Astrocyte (in vitro differentiated cells and primary cell): Measurements from ENCODE around the gene ADCY2.

ENCODE experiments used
- CTCF ChIP-seq: IDR thresholded peaks from 2 replicates; pipeline ENCODE4 v1.5.1; 2011; ENCODE audit warnings: low read depth, mild to moderate bottlenecking, inconsistent platforms, low read length, moderate library complexity; ENCODE audit not compliant: insufficient read depth
- EZH2 ChIP-seq: IDR thresholded peaks from 2 replicates; pipeline ENCODE4 v1.6.1; 2012; ENCODE audit warnings: mild to moderate bottlenecking, low read length, inconsistent platforms; ENCODE audit not compliant: insufficient read depth

GRCh38 chr5:7628248-7628647 is 232.3 kb downstream of the ADCY2 start:
- no peak for TF ChIP-seq CTCF
- TF ChIP-seq EZH2 = no peak
